ENCODE results near the gene C2CD4A. TPM values are rescaled to one million over a fixed set of nuclear protein-coding genes. Genes with fewer than 3 reads are reported as not detected.
A peak's percentile ranks its signal among the peaks of the same experiment; 100 is the strongest.

C2CD4A gene
- polyA plus RNA-seq, 1 of the 3 experiments (the other 2 are of a cell fraction): not detected

GRCh38 chr15:62067448-62068044 is 769 bp downstream of the C2CD4A start (continued):
- TF ChIP-seq YY1 (IDR thresholded peaks at IDR 0.05; ENCODE audit: low read depth) (no peak), RFX5 (IDR thresholded peaks at IDR 0.05; ENCODE audit: low read length) (no peak), PBX3 (IDR thresholded peaks at IDR 0.05) (no peak), FOXM1 (IDR thresholded peaks at IDR 0.05; ENCODE audit: low read depth) (no peak), SMC3 (IDR thresholded peaks at IDR 0.05; ENCODE audit: low read depth, low read length) (no peak)

GRCh38 chr15:62068071-62068809 is 1.5 kb downstream of the C2CD4A start:
- no peaks in the 10 kb centered on the region for H4K20me1 ChIP-seq (ENCODE audit: insufficient read depth)
- no peaks in the 10 kb centered on the region for H3K9me3 ChIP-seq
- peak overlapping the region; percentile 45; the same call in 1 of the 2 replicates for H3K9ac ChIP-seq
- no peak overlapping the region for H3K27ac ChIP-seq (ENCODE audit: low read depth in 2 of 2, low read length in 1 of 2)
- POLR2A ChIA-PET: no interaction called here
- peak overlapping the region; percentile 65; the same call in 1 of the 2 replicates for H2AFZ ChIP-seq (ENCODE audit: low read depth)
- no peaks in the 10 kb centered on the region; a peak in 1 of 4 replicates for H3K4me1 ChIP-seq (ENCODE audit: control insufficient read depth in 1 of 2, insufficient read depth in 2 of 2, low read depth in 1 of 2, low read length in 1 of 2)
- no peaks in the 10 kb centered on the region for H3K27me3 ChIP-seq (ENCODE audit: insufficient read depth)
- WGBS (ENCODE audit: low lambda C conversion rate): 2% methylated on average over 11 of the region's 103 CpGs
- DNase-seq: peak; percentile 78
- CTCF ChIA-PET: interaction anchor here (0.8 to 2.1 kb wide), 10 partner anchors 8 to 196 kb away, joined by 3 to 10 read pairs (median 4); partner anchors contain the start of gene VPS13C
- peak overlapping the region; percentile 52 to 56 for H3K4me3 ChIP-seq (ENCODE audit: low read depth in 2 of 2, low read length in 1 of 2)
- H3K79me2 ChIP-seq (ENCODE audit: insufficient read depth): no peaks in the 10 kb centered on the region
- peaks cover 10% of the 10 kb centered on the region for H3F3A ChIP-seq (replicated peaks; ENCODE audit: insufficient read depth)
- H3K4me2 ChIP-seq: peak overlapping the region; percentile 52; the same call in 1 of the 2 replicates
- H3K9me2 ChIP-seq: no peaks in the 10 kb centered on the region
- TF ChIP-seq USF2 (IDR thresholded peaks at IDR 0.05; ENCODE audit: borderline replicate concordance, low read depth, low read length) (no peak), MXI1 (IDR thresholded peaks at IDR 0.05; ENCODE audit: low read depth, low read length) (0 out of 2 replicates have a peak, but pooled peaks have one; percentile 31), CTCF (IDR thresholded peaks at IDR 0.05) (peak; percentile 34), USF1 (IDR thresholded peaks at IDR 0.05; ENCODE audit: borderline replicate concordance, low read depth) (0 out of 2 replicates have a peak, but pooled peaks have one; percentile 5), MAX (IDR thresholded peaks at IDR 0.05; ENCODE audit: low read depth) (peak; percentile 54; the same call in 1 of the 2 replicates), RAD21 (IDR thresholded peaks at IDR 0.05; ENCODE audit: low read length) (no peak)
- H3K36me3 ChIP-seq (replicated peaks in 1 of 2; ENCODE audit: control insufficient read depth in 1 of 2, insufficient read depth in 2 of 2, low read length in 1 of 2): no peaks in the 10 kb centered on the region

Measured in SK-N-SH (cell line).